HG02588 (cell line): ENCODE measurements around the gene ARL13B.
"Not testable (repeated sequence)": the region's sequence is repeated elsewhere in the genome, so short reads cannot be mapped to it uniquely, and the experiment has no call there.

Source experiments
- ATAC-seq: cut with Tn5 transposase; IDR thresholded peaks from one replicate; pipeline ENCODE4 v1.9.1; 2021; ENCODE audit warnings: mild to moderate bottlenecking, moderate library complexity; ENCODE audit not compliant: unreplicated experiment

The ARL13B gene

DNA sequence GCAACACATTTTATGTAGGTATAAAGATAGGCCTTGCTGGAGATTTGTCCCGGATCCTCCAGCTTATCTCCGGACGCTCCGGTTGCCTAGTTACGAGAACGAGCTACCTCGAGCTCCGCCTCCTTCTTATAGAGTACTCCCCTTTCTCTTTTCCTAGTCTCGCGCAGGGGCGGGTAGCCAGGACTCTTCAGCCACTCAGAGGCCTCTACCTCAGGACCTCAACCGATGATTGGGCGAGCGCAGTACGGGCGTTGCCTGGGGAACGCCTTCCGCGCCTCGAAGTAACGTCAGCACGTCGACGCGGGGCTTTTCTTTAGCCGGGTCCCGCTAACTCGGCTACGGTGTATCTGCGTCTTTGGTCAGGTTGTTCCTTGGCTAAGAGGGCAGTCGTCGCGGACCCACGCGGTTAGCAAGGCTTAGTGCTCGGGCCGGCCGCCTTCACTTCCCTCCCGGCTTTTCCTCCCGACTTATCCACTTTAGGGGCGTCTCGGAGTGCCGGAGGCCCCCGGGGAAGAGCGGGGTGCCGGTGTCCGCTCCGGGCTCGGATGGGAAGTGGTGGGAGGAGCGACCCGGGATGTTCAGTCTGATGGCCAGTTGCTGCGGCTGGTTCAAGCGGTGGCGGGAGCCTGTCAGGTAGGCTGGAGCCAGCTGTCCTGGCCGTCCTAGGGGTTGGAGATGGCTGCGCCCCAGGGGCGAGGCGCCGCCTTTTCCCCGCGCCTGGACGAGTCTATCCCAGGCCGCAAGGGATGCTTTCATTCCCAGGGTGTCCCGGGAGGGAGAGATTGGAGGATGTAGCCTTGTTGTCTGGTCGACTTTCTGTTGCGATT lies at the start of gene ARL13B:
Gene ARL13B (plus strand): TSS at position 306 of the 827 bp plus-strand sequence. CDS start 269 bp downstream, at position 575.
- peak; percentile 100 for ATAC-seq

DNA sequence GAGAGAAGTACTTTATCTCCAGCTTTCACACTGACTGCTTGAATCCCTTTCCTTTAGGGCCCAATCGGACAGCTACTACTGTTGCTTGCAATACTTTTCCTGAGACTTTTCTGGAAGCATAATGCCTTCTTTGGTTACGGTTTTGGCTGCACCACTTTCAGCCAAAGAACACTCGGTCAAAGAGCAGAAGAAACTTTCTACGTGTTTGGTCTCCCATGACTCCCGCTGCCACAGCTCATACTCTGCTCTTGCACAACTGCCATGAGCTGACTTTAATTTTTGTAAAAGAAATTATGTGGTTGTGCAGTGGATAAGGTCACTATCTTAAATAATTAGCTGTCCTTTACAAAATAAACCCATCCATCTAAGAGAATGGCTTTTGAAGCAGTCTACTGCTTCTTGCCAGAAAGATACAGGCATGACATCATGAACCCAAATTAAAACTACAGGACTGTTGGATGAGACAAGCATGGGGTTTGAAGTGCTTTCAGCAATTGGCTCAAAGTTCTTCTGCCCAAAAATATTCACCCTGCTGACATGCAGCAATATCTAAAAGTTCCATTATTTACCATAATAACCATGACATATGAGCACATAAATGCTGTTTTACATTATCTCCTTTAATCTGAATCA lies 48.2 kb upstream of the ARL13B start:
- ATAC-seq, result no peak

DNA sequence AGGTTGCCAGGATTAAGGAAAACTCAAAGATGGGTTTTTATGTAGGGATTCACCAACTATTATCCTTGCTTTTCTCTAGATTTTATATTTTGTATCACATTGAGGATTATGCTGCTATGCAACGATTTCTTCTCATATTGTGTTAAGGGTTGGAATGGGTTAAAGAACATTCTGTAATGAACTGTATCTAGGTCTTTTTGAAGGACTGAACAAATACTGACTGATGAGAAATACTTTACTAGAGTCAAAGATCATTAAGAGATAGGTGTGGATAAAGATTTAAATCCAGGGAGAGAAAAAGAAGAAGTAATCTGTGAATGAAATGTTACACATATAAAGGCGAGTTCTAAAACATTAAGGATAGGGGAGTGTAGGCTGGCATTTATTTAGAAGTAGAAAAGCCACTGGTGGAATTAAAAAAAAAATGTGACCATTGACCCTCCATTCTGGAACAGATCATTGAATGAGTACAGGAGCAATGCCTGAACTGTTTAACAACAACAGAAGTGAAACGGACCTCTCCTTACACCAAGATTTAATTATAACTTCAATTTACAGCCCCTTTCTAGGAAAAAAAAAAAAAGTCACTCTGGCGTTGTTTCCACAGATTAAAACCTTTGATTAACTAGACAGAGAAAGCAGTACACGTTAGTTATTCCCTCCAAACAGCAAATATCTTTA lies 45.4 kb upstream of the ARL13B start:
- ATAC-seq, result no peak

DNA sequence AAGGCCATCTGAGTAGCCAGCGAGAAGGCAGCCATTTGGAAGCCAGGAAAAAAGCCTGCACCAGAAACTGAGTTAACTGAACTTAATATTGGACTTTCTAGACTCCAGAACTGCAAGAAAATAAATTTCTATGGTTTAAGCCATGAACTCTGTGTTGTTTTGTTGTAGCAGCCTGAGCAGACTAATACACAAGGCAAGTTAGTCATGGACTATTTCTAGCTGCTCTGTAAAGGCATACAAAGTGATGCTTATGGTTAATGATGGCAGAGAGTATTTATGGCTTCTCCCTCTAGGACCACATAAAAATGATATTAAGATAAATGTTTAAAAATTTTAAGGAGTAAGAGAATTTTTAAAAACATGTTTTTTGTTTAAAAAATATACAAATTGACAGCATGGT lies 43.4 kb upstream of the ARL13B start:
- ATAC-seq, result no peak

DNA sequence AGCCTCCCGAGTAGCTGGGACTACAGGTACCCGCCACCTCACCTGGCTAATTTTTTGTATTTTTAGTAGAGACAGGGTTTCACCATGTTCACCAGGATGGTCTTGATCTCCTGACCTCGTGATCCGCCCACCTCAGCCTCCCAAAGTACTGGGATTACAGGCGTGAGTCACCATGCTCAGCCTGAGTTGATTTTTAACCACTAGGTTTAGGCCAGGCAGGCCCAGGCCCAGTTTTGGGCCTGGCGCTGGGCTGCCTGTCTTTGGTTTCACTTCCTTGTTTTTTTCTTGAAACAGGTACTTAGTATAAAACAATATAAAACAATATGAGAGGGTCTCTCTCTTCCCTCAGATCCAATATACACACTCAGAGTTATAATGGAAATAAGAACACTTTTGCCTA lies 42.5 kb upstream of the ARL13B start:
- ATAC-seq, result not testable (repeated sequence)

DNA sequence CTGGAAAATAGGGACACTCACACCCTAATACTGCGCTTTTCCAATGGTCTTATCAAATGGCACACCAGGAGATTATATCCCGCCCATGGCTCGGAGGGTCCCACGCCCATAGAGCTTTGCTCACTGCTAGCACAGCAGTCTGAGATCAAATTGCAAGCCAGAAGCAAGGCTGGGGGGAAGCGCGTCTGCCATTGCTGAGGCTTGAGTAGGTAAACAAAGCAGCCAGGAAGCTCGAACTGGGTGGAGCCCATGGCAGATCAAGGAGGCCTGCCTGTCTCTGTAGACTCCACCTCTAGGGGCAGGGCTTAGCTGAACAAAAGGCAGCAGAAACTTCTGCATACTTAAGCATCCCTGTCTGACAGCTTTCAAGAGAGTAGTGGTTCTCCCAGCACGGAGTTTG lies 30.0 kb upstream of the ARL13B start:
- ATAC-seq, result not testable (repeated sequence)

DNA sequence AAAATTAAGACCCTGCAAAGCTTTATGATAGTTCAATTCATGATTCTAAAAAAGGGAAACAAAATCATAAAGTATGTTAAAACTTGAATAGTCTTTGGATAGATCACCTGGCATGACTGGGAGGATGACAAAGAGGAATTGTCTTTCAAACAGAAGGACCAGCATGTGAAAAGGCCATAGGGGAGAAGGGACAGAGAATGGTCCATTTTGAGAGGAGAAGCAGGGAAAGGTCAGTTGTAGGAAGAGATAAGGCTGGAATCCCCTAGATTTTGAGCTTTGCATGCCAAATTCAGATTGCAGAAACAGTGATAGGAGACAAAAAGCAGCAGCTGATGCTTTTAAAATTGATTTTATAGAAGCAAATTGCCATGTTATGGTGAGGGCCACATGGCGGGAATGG lies 18.9 kb upstream of the ARL13B start:
- no peak for ATAC-seq

DNA sequence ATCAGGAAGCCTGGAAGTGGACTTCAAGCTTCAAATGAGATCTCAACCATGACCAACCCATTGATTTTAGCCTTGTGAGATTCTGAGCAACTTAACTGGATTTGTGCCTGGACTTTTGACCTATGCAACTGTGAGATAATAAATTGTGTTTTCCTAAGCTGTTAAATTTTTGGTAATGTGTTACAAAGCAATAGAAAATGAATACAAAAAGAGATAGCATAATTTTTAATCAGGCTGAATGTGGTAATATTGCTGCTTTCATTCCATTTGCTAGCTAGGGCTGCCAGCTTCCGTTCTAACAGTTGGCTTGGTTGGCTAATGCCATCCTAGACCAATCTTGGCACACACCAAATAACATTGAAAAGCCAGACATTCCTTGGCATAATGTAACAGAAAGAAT lies 18.5 kb upstream of the ARL13B start:
- ATAC-seq, result no peak

DNA sequence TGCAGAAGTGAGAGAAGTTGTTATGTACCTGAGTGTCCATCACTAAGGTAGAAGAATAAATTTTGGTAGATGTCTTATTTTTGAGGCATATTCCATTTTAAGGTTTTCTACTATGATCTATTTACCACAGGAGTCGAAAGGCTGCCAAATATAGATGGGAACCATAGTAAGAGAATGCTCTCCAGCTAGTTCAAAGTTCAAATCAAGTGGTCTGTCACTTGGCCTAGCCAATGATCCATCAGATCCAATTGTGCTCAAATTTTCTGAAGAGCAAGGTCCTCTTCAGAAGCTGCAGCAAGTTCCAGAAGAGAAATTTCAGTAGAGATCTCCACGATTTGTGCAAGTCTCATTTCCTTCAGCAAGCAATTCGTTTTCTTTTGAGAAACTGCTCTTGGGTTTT lies 17.2 kb upstream of the ARL13B start:
- ATAC-seq, result no peak

DNA sequence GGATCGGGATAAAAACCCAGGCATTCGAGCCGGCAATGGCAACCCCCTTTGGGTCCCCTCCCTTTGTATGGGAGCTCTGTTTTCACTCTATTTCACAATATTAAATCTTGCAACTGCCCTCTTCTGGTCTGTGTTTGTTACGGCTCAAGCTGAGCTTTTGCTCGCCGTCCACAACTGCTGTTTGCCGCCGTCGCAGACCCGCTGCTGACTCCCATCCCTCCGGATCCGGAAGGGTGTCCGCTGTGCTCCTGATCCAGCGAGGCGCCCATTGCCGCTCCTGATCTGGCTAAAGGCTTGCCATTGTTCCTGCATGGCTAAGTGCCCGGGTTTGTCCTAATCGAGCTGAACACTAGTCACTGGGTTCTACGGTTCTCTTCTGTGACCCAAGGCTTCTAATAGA lies 14.8 kb upstream of the ARL13B start:
- ATAC-seq, result not testable (repeated sequence)

DNA sequence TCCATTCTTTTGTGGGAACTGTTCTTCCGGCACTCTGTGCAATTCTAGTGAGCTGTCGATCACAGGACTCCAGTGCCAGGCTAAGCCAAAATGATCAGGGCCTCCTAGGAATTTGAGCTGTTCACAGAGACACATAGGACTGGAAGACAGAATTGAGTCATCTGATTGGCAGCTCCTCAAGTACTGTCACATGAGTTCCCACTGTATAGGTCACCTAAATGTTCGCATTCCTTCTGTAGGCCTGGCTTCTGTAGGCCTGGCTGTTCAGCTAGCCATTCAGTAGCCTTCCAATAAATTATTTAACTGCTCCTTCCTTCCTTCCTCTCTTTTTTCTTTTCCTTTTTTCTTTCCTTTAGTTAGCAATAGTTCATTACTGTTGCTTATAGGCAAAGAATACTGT lies 10.5 kb upstream of the ARL13B start:
- no peak for ATAC-seq

DNA sequence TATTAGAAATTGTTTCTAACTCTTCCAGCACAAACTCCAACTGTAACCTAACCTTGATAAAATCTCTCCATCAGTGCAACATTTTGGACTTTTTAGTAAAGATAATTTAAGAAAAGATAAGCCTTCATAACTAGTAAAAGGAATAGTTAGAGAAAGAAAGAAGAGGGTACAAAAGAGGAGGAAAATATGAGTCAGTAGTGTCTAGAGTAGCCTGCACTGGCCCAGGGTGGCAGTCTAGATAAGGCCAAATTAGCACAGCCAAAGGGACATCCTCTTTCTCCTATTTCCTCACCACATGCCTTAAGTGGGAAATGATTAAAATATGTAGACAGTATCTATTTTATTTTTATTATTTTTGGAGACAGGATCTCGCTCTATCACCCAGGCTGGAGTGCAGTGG lies 10.0 kb upstream of the ARL13B start:
- no peak for ATAC-seq

DNA sequence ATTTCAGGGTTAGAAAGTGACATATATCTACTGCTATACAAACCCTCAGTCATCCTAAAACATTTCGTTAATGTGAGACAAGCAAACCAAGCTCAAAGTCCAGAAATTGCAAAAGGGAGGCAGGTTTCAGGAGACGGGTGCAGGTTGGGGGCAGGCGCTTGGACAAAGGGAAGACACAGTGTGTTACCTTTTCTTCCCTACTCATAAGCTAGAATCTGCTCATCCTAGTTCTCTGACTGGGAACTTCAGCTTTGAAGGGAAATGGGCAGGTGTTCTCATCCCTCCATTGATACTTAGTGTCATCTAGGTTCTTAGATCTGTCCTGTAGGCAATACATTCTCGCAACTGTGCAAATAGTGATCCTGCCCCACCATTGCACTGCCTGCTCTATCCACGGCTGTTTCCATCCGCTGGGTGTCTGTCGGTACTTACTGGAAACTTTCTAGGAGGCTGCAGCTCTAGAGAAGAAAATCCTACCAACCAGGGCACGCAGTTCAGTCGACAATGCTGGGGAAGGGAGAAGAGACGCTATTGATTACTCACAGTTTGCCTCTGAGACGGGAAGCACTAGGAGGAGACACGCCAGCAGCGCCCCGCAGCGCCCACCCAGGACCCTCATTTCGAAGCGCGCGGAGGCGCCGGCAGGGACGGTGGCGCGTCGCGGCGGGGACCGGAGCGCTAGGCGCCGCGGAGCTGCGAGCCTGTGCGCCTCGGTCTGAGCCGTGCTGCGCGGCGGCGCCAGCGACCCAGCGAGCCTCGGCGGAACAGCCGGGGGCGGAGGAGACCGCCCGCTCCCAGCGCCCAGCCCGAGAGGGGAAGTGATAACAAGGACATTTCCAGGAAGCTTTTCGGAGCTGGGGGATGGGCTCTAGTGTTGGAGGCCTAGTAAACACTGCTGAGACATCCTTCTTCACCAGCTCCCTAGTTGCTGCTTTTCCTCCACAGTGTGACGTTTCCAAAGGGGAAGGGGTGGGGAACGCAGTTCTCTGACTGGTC lies 6.5 kb upstream of the ARL13B start, which contains the start of gene PROS1:
Gene PROS1 (minus strand): TSS at position 766 of the 996 bp plus-strand sequence. CDS start 147 bp downstream, at position 619.
- peak; percentile 89 for ATAC-seq

DNA sequence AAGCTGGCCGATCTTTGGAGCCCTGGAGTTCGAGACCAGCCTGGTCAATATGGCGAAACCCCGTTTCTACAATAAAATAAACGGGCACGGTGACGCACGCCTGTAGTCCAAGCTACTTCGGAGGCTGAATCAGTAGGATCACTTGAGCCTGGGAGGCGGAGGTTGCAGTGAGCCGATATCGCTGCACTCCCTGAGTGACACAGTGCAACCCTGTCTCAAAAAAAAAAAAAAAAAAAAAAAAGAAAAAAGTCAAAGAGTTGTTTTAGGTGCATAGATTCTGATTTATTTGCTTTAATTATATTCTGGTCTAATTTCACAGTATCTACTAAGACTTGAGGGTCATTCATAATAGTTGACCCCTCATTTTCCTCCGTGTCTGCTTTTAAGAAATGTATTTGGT lies 1.7 kb downstream of the ARL13B start:
- ATAC-seq, result no peak

DNA sequence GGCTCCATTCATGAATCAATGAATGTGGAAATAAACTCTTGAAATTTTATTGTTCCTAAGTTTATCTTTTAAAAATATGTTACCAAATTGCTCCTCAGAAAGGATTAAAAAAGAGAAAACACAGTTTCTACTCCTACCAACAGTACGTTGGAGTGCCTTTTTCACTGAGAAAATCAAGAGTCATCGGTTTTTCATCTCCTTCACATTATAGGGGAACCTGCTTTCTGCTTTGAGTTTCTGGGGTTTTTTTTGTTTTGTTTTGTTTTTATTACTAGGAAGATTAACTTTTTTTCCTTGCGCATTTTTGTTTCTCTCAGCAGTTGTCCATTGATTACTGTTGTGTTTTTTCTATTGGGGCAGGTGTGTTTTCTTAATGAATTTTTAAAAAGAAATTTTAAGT lies 3.5 kb downstream of the ARL13B start:
- ATAC-seq, result no peak

DNA sequence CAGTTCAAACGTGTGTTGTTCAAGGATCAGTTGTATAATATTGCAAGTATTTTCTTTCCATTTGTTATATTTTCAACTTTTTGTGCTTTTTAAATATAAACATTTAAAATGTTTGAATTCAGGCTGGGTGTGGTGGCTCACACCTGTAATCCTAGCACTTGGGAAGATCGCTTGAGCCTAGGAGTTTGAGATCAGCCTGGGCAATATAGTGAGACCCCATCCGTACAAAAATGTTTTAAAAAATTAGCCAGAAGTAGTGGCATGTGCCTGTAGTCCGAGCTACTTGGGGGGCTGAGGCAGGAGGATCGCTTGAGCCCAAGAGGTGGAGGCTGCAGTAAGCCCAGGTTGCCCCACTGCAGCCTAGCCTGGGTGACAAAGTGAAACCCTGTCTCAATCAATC lies 4.7 kb downstream of the ARL13B start:
- ATAC-seq, result no peak

DNA sequence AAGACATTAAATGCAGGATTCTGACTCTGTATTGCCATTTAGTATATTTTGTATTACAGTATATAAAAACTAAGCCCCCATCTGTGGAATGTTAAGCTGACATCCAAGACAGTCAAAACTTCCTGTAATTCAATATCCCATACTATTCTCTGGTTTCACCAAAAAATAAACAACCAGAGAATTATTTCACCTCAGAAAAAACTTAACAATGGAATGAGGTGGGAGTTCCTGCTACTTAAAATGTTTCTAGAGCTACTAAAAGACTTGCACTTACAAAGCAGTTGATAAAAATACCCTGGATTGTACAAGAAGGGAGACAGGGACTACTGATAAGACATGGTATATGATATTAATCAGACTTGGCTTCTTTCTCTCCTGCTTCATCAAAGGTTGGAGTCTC lies 8.3 kb downstream of the ARL13B start:
- ATAC-seq, result no peak

DNA sequence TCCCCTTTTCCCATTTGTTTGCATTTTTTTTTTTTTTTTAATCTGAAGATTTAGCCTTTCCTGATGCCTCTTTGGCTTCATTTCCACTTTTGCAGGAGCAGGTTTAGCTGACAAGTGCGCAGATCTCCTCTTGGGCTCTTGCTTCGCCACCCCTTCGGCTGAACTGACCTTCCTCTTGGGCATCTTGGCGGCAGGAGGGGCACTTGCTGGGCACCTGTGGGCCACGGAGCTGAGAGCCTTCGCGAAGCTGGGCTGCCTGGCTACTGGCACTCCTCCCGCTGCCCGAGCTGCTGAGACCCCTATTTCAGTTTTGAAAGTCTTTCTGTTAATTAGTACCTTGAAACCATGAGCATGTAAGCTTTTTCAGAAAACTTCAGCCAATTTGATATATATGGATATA lies 8.8 kb downstream of the ARL13B start:
- no peak for ATAC-seq

DNA sequence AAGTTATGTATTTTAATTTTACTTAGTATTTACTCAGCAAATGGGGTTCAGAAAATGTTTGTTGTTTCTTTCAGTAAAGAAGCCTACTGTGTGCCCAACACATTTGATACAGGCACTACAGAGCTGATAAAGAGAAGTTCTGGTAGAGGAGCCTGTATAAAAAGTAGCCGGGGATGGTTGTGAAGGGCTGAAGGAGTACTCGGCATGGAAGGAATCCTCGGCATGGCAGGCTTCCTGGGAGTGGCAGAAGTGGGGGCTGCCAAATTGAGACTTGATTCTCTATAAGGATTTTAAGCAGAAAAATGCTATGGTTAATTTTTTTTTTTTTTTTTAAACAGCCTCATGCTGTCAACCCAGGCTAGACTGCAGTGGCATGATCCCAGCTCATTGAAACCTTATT lies 9.3 kb downstream of the ARL13B start:
- ATAC-seq, result no peak

DNA sequence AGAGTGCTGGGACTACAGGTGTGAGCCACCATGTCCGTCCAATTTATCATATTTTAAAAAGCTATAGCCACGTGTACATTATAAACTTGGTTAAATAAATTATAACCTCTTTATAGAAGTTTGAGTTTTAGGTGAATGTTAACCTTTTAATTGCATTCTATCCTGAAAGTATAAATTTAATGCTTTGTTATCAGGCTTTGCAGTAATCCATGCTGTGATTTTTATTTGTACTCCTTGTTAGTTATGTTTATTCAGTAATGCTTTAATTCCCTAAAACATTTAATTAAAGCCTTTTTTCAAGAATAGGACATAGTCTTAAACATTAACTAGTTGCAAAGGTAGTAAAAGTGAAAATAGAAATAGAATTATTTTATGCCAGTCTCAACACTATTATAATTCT lies 11.7 kb downstream of the ARL13B start:
- ATAC-seq, result no peak

DNA sequence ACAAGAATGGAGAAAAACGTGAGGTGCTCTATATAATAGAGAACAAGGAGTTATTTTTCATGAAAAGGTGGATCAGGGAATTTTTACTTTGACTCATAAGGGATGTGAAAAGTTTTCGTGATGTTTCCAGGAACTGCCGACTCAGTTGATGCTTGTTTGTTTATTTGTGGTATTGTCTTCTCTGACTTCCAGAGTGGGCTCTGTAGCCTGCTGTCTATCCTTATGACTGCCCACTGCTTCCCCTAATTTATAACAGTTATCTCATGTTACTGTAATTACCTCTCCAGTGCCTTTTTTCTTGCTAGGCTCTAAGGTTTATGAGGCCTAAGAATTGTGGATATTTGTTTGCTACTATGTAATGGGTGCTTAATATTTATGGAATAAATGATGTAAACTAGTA lies 12.3 kb downstream of the ARL13B start:
- no peak for ATAC-seq
